PC-3 (cell line): ENCODE data around the gene CD52. TPM values are rescaled to one million over a fixed set of nuclear protein-coding genes. Genes with fewer than 3 reads are reported as not detected.
"Not testable (repeated sequence)": the region's sequence is repeated elsewhere in the genome, so short reads cannot be mapped to it uniquely, and the experiment has no call there.

Source experiments
- ATAC-seq: fragments of 200-7000 bp; cut with Tn5 transposase; 2 replicates; pipeline ENCODE4 v1.9.1; 2020; ENCODE audit warnings: mild to moderate bottlenecking, moderate library complexity
- BruUV-seq: library from RNA; stranded (reverse); fragments of 400-500 nt; replicated peaks from 2 replicates; lab custom pipeline; 2021; lab: Mats Ljungman, UMichigan
- CTCF ChIA-PET: fragments of 300-600 bp; sonication (Branson Sonifier 250); formaldehyde crosslinking; loops from one replicate; lab custom pipeline; 2022; ENCODE audit warnings: antibody characterized with exemption; lab: Charles Lee
- POLR2A ChIA-PET: fragments of 300-600 bp; sonication (Branson Sonifier 250); formaldehyde crosslinking; loops from one replicate; lab custom pipeline; 2022; ENCODE audit warnings: antibody characterized with exemption; ENCODE audit not compliant: unreplicated experiment; lab: Charles Lee
- DNase-seq: peaks from one replicate; pipeline ENCODE4 v3.0.0-alpha.2; 2015
- H2AFZ ChIP-seq: fragments of 300-600 bp; sonication (generic); 2 replicates; pipeline ENCODE4 v1.6.0; 2016; ENCODE audit warnings: antibody characterized with exemption, low read length
- H3F3A ChIP-seq: fragments of 300-600 bp; sonication (generic); one replicate; pipeline ENCODE4 v1.6.0; 2017; ENCODE audit warnings: antibody characterized with exemption, low read length, control low read depth, mild to moderate bottlenecking; ENCODE audit not compliant: unreplicated experiment
- H3K27ac ChIP-seq: fragments of 300-600 bp; sonication (generic); 2 replicates; pipeline ENCODE4 v1.5.1; 2016; ENCODE audit warnings: mild to moderate bottlenecking, low read length
- H3K27me3 ChIP-seq: fragments of 300-600 bp; sonication (generic); 2 replicates; pipeline ENCODE4 v1.6.1; 2016; ENCODE audit warnings: low read length, mixed read lengths
- H3K36me3 ChIP-seq: fragments of 300-600 bp; sonication (generic); 2 replicates; pipeline ENCODE4 v1.6.1; 2016; ENCODE audit warnings: low read depth, mixed run types, low read length, mixed read lengths
- H3K4me1 ChIP-seq: fragments of 300-600 bp; sonication (generic); 2 replicates; pipeline ENCODE4 v1.5.1; 2016; ENCODE audit warnings: low read length; ENCODE audit not compliant: insufficient read depth
- H3K4me2 ChIP-seq: fragments of 300-600 bp; sonication (generic); 2 replicates; pipeline ENCODE4 v1.6.0; 2016; ENCODE audit warnings: low read length
- H3K4me3 ChIP-seq: fragments of 300-600 bp; sonication (generic); 2 replicates; pipeline ENCODE4 v1.5.1; 2016; ENCODE audit warnings: mild to moderate bottlenecking, low read length, mixed read lengths
- H3K79me2 ChIP-seq: fragments of 300-600 bp; sonication (generic); 2 replicates; pipeline ENCODE4 v1.6.1; 2017; ENCODE audit warnings: low read length, mixed read lengths
- H3K9ac ChIP-seq: fragments of 300-600 bp; sonication (generic); 2 replicates; pipeline ENCODE4 v1.6.0; 2016; ENCODE audit warnings: mild to moderate bottlenecking, low read length
- H3K9me2 ChIP-seq: fragments of 300-600 bp; sonication (generic); replicated peaks from 2 replicates; pipeline ENCODE4 v1.6.1; 2016; ENCODE audit warnings: mixed run types, low read length, mixed read lengths
- H3K9me3 ChIP-seq: fragments of 300-600 bp; sonication (generic); 2 replicates; pipeline ENCODE4 v1.6.1; 2016; ENCODE audit warnings: low read length, mixed read lengths
- H4K20me1 ChIP-seq: fragments of 300-600 bp; sonication (generic); 2 replicates; pipeline ENCODE4 v1.6.1; 2016; ENCODE audit warnings: low read length, mixed read lengths
- CTCF ChIP-seq: fragments of 300-600 bp; sonication (generic); conservative IDR thresholded peaks from 2 replicates; pipeline ENCODE4 v1.5.1; 2017; ENCODE audit warnings: antibody characterized with exemption, low read depth, mild to moderate bottlenecking, low read length
- EZH2 ChIP-seq: fragments of 300-600 bp; sonication (generic); IDR thresholded peaks from one replicate; pipeline ENCODE4 v1.6.1; 2017; ENCODE audit warnings: antibody characterized with exemption, mild to moderate bottlenecking, low read length; ENCODE audit not compliant: unreplicated experiment
- EZH2phosphoT487 ChIP-seq: fragments of 300-600 bp; sonication (generic); IDR thresholded peaks from 2 replicates; pipeline ENCODE4 v1.6.1; 2018; ENCODE audit warnings: mild to moderate bottlenecking, antibody characterized with exemption, low read length, borderline replicate concordance
- intact Hi-C: fragments of 100-400 bp; cut with micrococcal nuclease; formaldehyde crosslinking; loops from 2 replicates; pipeline ENCODE4 v1.9.0; 2023
- total RNA-seq: library from RNA; depleted of rRNA; stranded (reverse); fragments of >200 nt; gene quantifications from 2 replicates; pipeline ENCODE4 v1.2.3, GENCODE V29; 2014

CD52 gene
- total RNA-seq, 1 experiment from 2014 or later, result not detected

- no peak overlapping the region for H3K9ac ChIP-seq
- CTCF ChIA-PET, result no interaction called here
- H3K79me2 ChIP-seq, result no peaks in the 10 kb centered on the region
- TF ChIP-seq EZH2 (no peak), EZH2phosphoT487 (no peak), CTCF (no peak)
- DNase-seq, result no peak
- H3K27ac ChIP-seq, result no peak overlapping the region
- H4K20me1 ChIP-seq, result no peaks in the 10 kb centered on the region
- no TSS peak for BruUV-seq
- H3K27me3 ChIP-seq, result no peaks in the 10 kb centered on the region
- no peak overlapping the region for H3K4me3 ChIP-seq
- POLR2A ChIA-PET, result no interaction called here
- no peaks in the 10 kb centered on the region for H3F3A ChIP-seq
- no peaks in the 10 kb centered on the region for H3K9me3 ChIP-seq
- no peak overlapping the region for H3K4me2 ChIP-seq
- H3K9me2 ChIP-seq, result no peaks in the 10 kb centered on the region
- peaks cover 3% of the 10 kb centered on the region; the same call in 1 of the 2 replicates for H3K36me3 ChIP-seq
- no peak for ATAC-seq
- no peaks in the 10 kb centered on the region for H3K4me1 ChIP-seq
- H2AFZ ChIP-seq, result no peak overlapping the region
- intact Hi-C loops, result no loop called here
These were observed 12.5 kb downstream of the CD52 start for GRCh38 chr1:26330276-26330675.

- intact Hi-C loops, DNase-seq, H3F3A ChIP-seq, BruUV-seq, H3K4me2 ChIP-seq, H3K9me3 ChIP-seq, POLR2A ChIA-PET, H3K9me2 ChIP-seq, ATAC-seq, H3K9ac ChIP-seq, H3K79me2 ChIP-seq, H3K36me3 ChIP-seq, H3K27ac ChIP-seq, H3K4me3 ChIP-seq, H2AFZ ChIP-seq, H3K4me1 ChIP-seq, H3K27me3 ChIP-seq, H4K20me1 ChIP-seq: not testable (repeated sequence)
- CTCF ChIA-PET, result interaction anchor here (0.6 kb wide), 1 partner anchor 48 kb away, joined by 4 read pairs; no protein-coding TSS in a partner anchor
These were observed 15.6 kb downstream of the CD52 start for GRCh38 chr1:26333312-26333711.

GRCh38 chr1:26335774-26336476, 18.2 kb downstream of the CD52 start:
- DNase-seq (no peak), ATAC-seq (peak; percentile 29)
- no peaks in the 10 kb centered on the region for H4K20me1 ChIP-seq
- peaks cover 5% of the 10 kb centered on the region for H3K4me1 ChIP-seq
- no peak overlapping the region for H3K27ac ChIP-seq
- intact Hi-C loops, result no loop called here
- no peaks in the 10 kb centered on the region for H3K27me3 ChIP-seq
- peak overlapping the region; percentile 89 for H3K4me3 ChIP-seq
- BruUV-seq, result TSS peak; percentile 53
- H3K9me3 ChIP-seq, result no peaks in the 10 kb centered on the region
- no peaks in the 10 kb centered on the region for H3K79me2 ChIP-seq
- peaks cover 3% of the 10 kb centered on the region; the same call in 1 of the 2 replicates for H3K36me3 ChIP-seq
- peak overlapping the region; percentile 52 for H3K9ac ChIP-seq
- POLR2A ChIA-PET, result no interaction called here
- H3K4me2 ChIP-seq, result peak overlapping the region; percentile 86
- H2AFZ ChIP-seq, result peak overlapping the region; percentile 90
- H3K9me2 ChIP-seq, result no peaks in the 10 kb centered on the region
- TF ChIP-seq CTCF, result no peak
- TF ChIP-seq EZH2phosphoT487, result no peak
- TF ChIP-seq EZH2, result no peak
- H3F3A ChIP-seq, result no peaks in the 10 kb centered on the region
- CTCF ChIA-PET, result no interaction called here
